Hematopoietic multipotent progenitor cell treated with erythropoietin and hydrocortisone succinate and interleukin-3 and kit ligand, for 17 days (in vitro differentiated cells): ENCODE data around the gene SLC25A25.
"Not testable (repeated sequence)": the region's sequence is repeated elsewhere in the genome, so short reads cannot be mapped to it uniquely, and the experiment has no call there.

Experiments
- DNase-seq: peaks from one replicate; pipeline ENCODE4 v3.0.0-alpha.2; 2015; ENCODE audit warnings: low spot score

The SLC25A25 gene

GRCh38 chr9:128124873-128125579, 57.0 kb downstream of the SLC25A25 start:
- peak; percentile 72 for DNase-seq

GRCh38 chr9:128125580-128126354, 57.7 kb downstream of the SLC25A25 start:
- no peak for DNase-seq

GRCh38 chr9:128127568-128127989, 59.5 kb downstream of the SLC25A25 start, which contains the start of gene PTGES2:
Gene PTGES2 (minus strand): TSS chr9:128127729. CDS start chr9:128127717, 12 bp downstream.
- peak; percentile 86 for DNase-seq

GRCh38 chr9:128127990-128128835, 60.2 kb downstream of the SLC25A25 start:
- peak; percentile 90 for DNase-seq

- DNase-seq: no peak
Measured at GRCh38 chr9:128128836-128129590, 61.0 kb downstream of the SLC25A25 start.

GRCh38 chr9:128129976-128130590, 62.1 kb downstream of the SLC25A25 start:
- not testable (repeated sequence) for DNase-seq

- DNase-seq: not testable (repeated sequence)
Measured at GRCh38 chr9:128130651-128131050, 62.6 kb downstream of the SLC25A25 start.

GRCh38 chr9:128131346-128131745, 63.3 kb downstream of the SLC25A25 start:
- DNase-seq: not testable (repeated sequence)

GRCh38 chr9:128132139-128132538, 64.1 kb downstream of the SLC25A25 start:
- not testable (repeated sequence) for DNase-seq

- not testable (repeated sequence) for DNase-seq
Measured at GRCh38 chr9:128135561-128135960, 67.5 kb downstream of the SLC25A25 start.

- no peak for DNase-seq
Measured at GRCh38 chr9:128136816-128137793, 69.1 kb downstream of the SLC25A25 start.

GRCh38 chr9:128138001-128138400, 70.0 kb downstream of the SLC25A25 start:
- no peak for DNase-seq

- DNase-seq: no peak
Measured at GRCh38 chr9:128139621-128140020, 71.6 kb downstream of the SLC25A25 start.

- no peak for DNase-seq
Measured at GRCh38 chr9:128141604-128142003, 73.6 kb downstream of the SLC25A25 start.

GRCh38 chr9:128142061-128142460, 74.0 kb downstream of the SLC25A25 start:
- no peak for DNase-seq

- DNase-seq: no peak
Measured at GRCh38 chr9:128142596-128142995, 74.6 kb downstream of the SLC25A25 start.

GRCh38 chr9:128143525-128144238, 75.7 kb downstream of the SLC25A25 start:
- no peak for DNase-seq

GRCh38 chr9:128144239-128145181, 76.5 kb downstream of the SLC25A25 start:
- no peak for DNase-seq
